GM21360 (cell line): ENCODE measurements around the gene CDC14B.
"Not testable (repeated sequence)": the region's sequence is repeated elsewhere in the genome, so short reads cannot be mapped to it uniquely, and the experiment has no call there.

Experiments used
- ATAC-seq: cut with Tn5 transposase; IDR thresholded peaks from one replicate; pipeline ENCODE4 v1.9.1; 2021; ENCODE audit warnings: mild to moderate bottlenecking, moderate library complexity; ENCODE audit not compliant: unreplicated experiment

CDC14B gene

GRCh38 chr9:96503918-96504317 is 115.7 kb downstream of the CDC14B start:
- no peak for ATAC-seq

GRCh38 chr9:96503374-96503748 is 116.3 kb downstream of the CDC14B start:
- not testable (repeated sequence) for ATAC-seq

DNA sequence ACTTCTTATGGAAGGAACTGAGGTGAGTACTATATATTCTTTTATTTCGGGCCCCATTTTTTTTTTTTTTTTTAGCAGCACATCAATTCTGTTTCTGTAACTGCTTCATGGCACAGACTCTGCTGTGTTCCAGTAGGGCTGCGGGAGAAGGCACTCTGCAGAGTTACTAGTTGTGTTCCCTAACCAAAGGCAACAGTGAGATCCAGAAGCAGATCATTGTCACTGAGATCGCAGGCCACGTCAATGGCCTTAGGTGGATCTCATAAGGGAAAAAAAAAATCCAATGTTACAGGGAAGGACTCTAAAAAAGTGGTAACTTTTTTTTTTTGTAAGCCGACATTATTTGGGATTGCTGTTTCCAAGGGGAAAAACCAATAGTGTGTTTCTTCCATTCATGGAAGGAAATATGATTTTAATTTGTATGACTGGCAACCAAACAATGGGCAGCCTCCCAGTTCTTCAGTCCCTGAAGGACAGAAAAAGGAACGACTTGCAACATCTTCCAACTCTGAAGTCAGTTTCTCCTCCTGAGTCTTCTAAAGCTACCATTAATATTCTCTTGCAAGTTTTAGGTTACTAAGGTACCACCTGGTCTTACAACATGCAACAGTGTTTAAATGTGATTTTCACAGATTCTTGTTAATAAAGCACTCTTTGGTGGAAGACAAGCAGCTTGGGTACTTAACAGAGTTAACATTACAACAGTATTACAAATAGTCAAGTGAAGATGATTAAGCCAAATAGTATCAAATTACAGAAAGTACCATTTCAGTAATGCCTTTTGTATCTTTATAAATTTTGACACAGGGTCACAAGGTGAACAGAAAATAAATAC is 116.9 kb downstream of the CDC14B start:
- ATAC-seq = no peak

GRCh38 chr9:96501633-96502538 is 117.8 kb downstream of the CDC14B start:
- no peak for ATAC-seq

GRCh38 chr9:96500696-96501632 is 118.7 kb downstream of the CDC14B start:
- ATAC-seq = no peak

DNA sequence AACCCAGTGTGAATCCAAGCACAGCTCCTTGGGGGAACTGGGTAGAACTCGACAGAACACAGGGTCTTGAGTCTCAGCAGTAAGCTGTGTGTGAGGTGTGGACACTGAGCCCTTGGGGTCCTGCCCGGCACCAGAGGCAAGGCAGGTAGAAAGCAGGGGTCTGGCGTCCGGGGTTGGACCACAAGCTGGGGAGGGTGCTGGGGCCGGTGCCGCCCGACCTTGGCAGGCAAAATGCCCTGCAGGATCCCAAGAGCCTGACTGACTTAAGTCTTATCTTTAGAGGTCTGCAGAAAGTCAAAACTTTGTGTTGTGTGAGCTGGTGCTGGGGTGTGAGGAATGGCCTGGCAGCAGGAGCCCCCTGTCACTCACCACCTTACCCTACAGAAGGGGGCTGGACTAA is 120.4 kb downstream of the CDC14B start:
- ATAC-seq = no peak

GRCh38 chr9:96498796-96499195 is 120.8 kb downstream of the CDC14B start:
- no peak for ATAC-seq

DNA sequence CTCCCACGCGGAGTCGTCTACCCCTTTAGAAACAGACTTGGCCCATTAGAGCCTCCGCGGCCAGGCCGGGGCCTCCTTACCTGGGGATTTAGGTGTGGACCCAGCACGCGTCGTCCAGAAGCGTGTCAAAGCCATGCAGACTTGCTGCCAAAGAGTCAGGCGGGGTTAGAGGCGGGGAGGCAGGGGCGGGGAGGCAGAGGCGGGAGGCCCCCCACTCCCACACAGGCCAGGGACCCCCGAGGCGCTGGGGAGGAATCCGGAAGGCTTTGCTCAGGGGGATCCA is 122.6 kb downstream of the CDC14B start:
- ATAC-seq = no peak

DNA sequence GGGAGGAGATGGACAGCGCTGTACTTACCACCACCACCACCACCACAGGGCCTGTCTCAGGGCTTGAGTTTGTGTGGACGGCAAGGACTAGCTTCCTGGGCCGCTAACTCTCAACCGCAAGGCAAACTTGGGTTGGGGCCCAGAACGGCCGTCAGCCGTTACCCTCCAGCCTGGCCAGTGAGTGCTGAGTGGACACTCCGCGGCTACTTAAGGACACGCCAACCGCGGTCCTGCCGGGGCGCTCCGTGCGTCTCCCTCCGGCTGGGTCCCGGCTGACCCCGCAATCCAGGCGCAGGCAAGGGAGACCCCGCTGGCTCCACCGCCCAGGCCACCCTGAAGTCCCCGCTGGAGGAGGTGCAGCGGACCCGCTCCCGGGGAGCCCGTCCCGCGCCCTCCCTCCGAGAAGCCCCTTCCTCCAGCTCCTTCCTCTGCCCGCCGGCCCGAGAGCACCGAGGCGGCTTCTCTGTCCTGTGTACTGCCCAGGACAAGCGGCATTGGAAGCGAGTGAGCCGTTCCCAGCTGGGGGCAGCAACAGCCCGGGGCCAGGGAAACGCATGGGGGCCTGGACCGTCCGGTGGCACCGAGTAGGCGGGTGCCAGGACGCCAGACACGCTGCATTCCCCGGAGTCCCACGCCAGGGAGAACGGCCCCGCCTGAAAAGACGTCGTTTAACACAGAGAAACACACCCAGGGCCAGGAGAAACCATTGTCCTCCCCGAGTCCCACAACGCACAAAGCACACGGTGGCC is 123.1 kb downstream of the CDC14B start:
- no peak for ATAC-seq

- ATAC-seq = no peak
These were observed 124.3 kb downstream of the CDC14B start for GRCh38 chr9:96495341-96495740.

DNA sequence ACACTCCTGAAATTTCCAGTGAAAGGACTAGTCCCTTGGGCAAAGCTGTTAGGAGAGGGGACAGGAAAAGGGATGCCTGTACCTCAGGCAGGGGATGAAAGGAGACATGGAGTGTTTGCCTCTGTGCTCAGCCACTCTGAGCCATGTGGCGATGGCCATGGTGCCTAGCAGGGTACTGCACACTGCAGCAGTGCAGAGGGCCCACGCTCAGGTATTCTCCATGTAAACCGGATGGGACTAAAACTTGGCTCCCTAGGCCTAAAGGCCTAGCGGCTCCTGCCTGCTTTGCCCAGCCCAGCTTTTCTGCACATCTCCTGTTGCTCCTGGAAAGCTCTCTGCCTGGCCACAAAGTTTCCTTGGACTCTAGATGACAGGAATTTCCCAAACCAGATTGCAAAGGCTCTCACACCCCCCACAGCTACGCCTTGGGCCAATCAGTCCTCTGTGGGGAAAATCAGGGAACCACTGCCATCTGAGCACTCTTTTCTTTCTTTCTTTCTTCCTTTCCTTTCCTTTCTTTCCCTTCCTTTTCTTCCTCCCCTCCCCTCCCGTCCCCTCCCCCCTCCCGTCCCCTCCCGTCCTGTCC is 125.3 kb downstream of the CDC14B start:
- ATAC-seq = no peak

- no peak for ATAC-seq
These were observed 125.9 kb downstream of the CDC14B start for GRCh38 chr9:96493757-96494156.

- no peak for ATAC-seq
These were observed 126.6 kb downstream of the CDC14B start for GRCh38 chr9:96492993-96493531.

- no peak for ATAC-seq
These were observed 127.6 kb downstream of the CDC14B start for GRCh38 chr9:96491880-96492525.

DNA sequence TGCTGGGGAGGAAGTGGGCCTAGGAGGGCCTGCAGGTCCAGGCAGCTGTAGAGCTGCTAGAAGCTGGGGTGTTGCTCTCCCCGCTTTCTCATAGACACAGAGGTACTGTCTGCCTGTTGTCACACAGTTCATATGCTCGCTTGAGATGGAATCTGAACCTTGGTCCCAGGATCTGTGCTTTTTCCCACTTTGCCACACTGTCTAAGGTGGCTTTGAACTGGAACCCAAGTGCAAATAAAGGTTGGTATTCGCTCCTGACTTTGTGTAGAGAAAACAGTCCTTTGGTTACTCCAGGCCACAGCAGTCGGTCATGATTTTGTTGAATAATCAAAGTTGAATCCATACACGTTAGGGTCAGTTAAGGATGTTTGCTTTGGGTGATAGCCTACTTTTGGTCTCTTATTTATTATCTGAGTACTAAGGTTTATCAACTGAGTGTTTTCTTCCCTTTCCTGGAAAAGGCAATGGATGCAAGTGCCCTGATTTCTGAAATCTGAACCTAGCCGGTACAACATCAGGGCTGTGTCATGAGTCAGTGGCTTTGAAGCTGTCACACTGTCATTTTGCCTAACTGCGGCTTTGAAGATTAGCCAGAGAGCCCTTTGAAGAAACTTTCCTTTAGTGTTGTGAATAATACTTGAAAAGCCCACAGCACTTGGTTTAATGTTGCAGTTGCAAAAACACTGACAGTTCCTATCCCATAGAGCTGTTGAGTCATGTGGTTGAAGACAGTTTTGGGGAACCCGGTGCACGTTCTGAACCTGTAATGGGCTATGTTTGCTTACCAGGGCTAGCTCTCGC is 128.4 kb downstream of the CDC14B start:
- no peak for ATAC-seq

DNA sequence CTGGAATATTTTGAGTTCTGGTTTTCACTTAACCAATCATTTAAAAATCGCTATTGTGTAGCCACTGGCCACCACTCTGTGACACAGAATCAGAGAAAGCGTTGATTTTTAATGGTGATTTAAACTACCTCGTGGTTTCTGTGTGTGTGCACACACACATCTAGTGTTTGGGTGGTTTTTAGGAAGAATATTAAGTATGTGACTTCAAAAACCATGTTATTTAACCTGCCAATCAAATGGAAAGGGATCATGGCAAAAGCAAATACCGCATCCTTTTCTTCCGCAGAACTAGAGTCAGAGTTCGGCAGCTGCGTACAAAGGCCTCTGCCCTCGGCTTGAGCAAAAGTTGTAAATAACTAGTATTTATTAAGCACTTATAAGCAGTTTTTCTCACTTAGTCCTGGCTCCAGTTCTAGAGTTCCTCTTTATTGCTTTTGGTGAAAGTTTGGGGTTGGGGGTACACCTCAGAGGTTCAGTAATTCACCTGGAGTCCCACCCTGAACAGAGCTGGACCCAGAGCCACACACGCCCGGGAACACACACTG is 129.0 kb downstream of the CDC14B start:
- no peak for ATAC-seq

GRCh38 chr9:96489482-96489979 is 130.1 kb downstream of the CDC14B start:
- ATAC-seq = no peak

GRCh38 chr9:96487949-96488348 is 131.7 kb downstream of the CDC14B start:
- ATAC-seq = no peak
